Measurements from ENCODE around the gene LRMDA.
"Not testable (repeated sequence)": the region's sequence is repeated elsewhere in the genome, so short reads cannot be mapped to it uniquely, and the experiment has no call there.

Gene LRMDA

DNA sequence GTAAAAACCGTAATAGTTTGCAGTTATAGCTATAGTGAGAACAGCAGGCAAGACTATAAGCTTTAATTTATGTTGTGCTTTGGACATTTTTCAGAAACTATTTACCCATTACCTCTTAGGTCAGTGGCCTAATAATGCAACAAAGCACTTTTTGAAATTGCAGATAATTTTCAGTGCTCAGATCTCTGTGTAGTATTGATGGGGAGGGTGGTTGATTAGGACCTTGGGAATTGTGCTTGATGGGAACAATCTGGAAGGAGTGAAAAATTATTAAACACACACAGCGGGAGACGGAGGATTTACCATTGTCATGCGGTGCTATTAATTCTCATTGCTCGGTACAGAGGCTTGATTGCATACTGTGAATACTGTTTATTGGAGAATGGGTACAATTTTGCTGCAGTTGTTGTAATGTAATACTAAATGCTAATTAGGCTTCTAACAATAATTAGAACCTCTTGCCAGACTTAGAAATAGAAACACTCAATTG lies 304.8 kb downstream of the LRMDA start:
- DNase-seq (ENCODE audit: low read depth in 1 of 2, low spot score in 1 of 2), result no peak

DNA sequence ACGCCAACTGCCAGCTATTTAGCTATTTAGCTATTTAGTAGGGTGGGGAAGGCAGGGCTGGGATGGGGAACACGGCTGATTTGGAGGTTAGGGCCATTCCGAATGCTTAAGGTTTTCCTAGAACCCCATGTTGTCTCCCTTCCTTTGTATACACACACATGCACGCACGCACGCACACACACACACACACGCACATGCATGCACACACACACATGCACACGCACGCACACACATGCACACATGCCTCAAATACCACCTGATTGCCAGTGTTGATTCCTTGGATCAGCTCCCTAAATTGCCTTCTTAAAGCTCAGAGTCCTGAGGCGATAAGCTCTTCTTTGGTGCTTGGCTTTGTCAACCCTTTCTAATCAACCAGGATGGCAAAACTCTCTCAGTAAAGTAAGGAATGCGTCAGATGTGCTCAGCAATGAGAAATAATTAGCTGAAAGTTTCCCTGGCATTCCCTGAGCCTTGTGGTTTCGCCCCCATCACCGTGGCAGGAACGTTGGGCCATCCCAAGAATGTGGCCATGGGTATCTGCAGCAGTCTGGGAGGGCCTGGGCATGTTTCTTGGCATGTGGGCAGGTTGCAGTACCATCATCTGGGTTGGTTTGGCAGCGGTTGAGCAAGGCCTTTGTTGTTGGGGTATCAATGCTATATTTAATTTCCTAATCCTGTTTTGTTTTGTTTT lies 305.6 kb downstream of the LRMDA start:
- DNase-seq (ENCODE audit: low read depth in 1 of 2, low spot score in 1 of 2), result no peak

DNA sequence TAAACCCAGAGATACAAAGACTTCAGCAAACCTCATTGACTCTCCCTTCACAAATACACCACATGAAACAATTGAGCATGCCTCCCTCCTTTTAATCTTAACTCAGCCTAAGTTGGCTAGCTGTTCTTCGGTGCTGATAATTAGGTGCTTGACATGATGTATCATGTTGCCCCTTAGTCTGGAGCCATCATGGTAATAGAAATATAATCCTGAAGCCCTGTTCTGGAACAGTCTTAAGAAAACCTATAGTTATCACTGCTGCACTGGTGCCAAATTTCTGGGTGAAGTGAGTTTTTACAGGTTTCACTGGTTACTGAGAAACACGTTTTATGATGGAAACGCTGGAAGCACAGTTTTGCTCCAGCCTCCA lies 306.1 kb downstream of the LRMDA start:
- no peak for DNase-seq (ENCODE audit: low read depth in 1 of 2, low spot score in 1 of 2)

DNA sequence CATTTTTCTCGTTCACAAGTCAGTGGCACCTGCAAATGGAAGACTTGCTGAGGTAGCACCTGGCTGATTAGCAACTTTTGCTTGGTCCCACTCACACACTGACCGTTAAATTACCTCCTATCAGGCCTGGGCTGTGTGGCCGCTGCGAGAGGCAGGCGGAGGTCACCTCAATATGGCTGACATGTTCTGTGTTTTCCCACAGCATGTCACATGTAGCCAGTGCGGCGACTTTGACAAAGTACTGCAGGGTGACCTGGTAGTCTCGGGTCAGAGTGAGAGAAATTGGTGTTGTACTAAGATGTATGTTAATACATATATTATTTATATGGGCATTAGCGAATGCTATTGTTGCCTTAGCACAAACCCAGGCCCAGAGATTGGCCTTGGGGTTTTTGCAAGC lies 307.5 kb downstream of the LRMDA start:
- DNase-seq (ENCODE audit: low read depth in 1 of 2, low spot score in 1 of 2), result no peak

DNA sequence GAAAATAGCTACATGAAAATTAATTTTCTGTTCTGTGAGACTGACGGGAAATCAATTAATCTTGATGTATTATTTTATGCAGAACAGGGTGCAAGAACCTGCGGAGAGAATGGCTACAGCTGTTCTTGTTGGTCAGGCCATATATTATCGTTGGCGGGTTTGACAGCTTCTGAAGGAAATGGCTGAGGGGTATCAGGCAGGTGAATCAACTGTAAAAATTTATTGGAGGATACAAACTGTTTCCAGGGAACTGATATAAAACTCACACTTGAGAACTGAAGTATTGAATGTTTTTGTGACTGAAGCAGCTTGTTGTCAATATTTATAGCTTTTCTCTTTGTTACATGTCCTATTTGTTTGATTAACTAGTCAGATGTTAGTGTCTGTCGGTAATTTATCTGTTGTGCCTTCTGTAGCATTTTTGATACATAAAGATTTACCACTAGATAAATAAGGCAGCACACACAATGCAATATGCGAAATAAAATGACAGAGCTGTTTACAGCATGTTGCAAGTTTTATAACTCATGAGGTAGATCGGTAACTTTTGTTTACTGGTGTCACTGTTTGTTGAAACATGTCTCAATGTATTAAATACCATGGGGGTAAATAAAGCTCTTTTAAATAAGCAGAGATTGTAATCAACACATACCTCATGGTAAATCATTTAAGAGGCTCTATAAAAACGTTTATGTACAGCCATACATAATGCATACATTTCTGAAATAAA lies 308.2 kb downstream of the LRMDA start:
- DNase-seq (ENCODE audit: low read depth in 1 of 2, low spot score in 1 of 2), result no peak

DNA sequence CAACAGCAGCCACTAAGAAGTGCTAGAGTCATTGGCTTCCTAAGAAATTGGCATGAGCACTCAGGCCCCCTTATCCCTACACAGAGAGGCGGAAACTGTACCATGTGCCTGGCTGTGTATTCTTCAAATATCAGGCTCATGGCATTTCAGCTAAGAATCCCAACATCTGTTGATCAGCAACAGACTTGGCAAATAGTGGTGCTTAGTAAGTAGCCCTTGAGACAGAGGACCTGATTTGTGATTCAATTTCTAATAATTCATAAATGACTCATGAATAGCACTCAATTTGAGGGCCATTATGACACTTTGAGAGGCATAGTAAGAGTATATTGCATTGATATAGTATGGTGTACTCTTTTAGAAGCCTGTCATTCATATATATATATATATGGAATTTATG lies 309.1 kb downstream of the LRMDA start:
- DNase-seq (ENCODE audit: low read depth in 1 of 2, low spot score in 1 of 2), result no peak

DNA sequence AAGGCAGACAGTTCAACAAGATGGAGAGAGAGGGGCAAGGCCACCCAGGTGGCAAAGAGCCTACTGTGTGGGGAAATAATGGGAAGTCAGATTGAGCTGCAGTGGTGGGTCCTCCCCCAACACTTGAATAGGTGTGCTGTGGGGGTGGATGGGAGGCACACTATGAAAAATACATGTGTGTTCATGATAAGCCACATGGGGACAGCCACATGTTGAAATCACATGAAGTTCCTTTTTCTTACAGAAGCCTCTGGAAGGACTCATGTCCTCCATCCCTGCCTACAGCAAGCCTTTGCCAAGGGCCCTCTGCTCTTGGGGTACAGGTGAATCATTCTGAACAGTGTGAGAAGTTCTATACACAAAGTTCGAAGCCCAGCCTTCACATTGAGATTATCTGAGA lies 310.9 kb downstream of the LRMDA start:
- no peak for DNase-seq (ENCODE audit: low read depth in 1 of 2, low spot score in 1 of 2)

DNA sequence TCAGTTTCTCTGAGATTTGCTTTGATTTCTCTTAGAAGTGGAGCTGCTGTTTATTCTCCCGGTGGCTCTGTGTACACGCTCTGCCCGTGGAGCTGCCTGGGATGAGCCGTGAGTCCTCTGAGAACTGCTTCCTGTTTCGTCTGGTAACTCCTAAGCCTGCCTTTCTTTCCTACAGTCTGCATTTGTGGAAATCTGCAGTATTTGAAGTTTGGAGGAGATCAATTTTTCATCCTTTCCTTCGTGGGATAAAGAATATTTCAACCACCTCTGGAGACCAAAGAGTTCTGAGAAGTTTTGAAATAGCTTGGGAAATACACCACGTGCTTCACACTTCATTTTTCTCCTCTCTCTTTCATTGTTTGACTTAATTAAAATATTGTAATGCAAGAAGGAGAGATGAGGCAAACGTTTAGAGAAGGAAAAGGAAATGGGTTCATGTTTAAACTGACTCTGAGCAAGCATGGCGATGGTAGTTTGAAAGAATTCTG lies 311.9 kb downstream of the LRMDA start:
- DNase-seq (ENCODE audit: low read depth in 1 of 2, low spot score in 1 of 2), result no peak

DNA sequence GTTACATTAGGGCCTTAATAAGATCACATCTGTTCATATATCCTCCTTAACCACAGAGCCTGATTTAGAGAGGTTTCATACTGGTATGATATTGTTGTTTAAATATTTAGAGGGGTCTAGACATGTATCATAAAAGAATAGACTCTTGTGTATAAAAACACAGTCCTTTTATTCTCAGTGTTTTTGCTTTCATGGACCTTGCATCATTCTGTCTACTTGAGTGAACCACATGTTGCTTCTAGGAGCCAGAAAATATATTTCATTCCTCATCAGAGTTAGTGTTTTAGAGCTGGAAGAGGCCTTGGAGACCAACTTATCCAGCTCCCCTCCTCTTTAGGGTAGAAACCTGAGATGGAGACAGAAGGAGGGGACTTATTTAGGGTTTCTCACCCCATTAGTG lies 312.8 kb downstream of the LRMDA start:
- DNase-seq (ENCODE audit: low read depth in 1 of 2, low spot score in 1 of 2), result no peak

DNA sequence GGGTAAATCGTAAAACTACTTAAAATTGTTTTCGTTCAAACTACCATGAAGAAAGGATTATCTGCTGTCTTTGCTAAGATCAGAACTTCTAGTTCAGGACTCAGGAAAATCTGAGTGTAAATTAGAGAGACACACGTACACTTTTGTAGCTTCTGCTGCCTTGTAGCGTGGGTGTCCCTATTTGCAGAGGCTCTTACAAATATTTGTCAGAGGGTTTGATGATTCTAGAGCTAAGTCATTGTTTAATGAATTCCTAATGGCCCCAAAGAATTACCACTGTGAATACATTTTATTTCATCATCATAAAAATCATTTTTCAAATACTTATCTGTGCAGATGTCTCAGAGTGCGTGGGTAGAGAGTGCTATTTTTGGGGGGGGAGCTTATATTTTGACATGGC lies 314.9 kb downstream of the LRMDA start:
- no peak for DNase-seq (ENCODE audit: low read depth in 1 of 2, low spot score in 1 of 2)

DNA sequence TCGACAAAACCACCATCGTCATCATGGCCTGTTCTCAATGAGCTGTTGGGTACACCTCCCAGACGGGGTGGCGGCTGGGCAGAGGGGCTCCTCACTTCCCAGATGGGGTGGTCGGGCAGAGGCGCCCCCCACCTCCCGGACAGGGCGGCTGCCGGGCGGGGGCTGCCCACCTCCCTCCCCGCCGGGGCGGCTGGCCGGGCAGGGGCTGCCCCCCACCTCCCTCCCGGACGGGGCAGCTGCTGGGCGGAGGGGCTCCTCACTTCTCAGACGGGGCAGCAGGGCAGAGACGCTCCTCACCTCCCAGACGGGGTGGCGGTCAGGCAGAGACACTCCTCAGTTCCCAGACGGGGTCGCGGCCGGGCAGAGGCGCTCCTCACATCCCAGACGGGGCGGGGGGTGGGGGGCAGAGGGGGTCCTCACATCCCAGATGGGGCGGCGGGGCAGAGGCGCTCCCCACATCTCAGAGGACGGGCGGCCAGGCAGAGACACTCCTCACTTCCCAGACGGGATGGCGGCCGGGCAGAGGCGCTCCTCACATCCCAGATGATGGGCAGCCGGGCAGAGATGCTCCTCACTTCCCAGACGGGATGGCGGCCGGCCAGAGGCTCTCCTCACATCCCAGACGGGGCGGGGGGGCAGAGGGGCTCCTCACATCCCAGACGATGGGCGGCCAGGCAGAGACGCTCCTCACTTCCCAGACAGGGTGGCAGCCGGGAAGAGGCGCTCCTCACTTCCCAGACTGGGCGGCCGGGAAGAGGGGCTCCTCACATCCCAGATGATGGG lies 318.9 kb downstream of the LRMDA start:
- not testable (repeated sequence) for DNase-seq (ENCODE audit: low read depth in 1 of 2, low spot score in 1 of 2)

DNA sequence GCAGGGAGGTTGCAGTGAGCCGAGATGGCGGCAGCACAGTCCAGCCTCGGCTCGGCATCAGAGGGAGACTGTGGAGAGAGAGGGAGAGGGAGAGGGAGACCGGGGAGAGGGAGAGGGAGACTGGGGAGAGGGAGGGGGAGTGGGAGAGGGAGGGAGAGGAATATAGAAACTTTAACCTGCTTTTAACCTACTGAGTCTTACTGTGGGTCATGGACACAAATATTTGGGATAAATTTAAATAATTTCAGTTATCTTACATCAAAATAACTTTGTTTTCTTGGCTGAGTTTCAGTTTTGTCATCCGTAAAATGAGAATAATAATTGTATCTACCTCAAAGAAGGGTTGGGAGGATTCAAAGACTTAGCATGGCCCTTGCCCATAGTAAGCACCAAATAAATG lies 319.8 kb downstream of the LRMDA start:
- no peak for DNase-seq (ENCODE audit: low read depth in 1 of 2, low spot score in 1 of 2)

DNA sequence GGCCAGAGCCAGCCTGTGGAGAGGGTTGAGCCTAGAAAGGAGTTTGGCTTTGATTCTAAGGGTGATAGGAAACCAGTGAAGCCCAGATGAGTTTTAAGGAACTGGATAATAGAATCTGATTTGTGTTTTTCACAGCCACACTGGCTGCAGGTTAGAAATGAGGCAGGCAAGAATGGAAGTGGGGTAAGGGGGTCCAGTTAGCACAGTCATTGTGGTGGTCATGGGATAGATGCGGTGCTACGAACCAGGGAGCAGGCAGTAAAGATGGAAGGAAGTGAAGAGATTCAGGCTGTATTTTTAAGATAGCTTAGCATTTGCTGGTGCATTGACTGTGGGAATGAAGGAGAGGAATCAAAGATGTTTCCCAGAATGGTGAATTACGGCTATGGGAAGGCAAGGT lies 322.2 kb downstream of the LRMDA start:
- DNase-seq (ENCODE audit: low read depth in 1 of 2, low spot score in 1 of 2), result no peak

DNA sequence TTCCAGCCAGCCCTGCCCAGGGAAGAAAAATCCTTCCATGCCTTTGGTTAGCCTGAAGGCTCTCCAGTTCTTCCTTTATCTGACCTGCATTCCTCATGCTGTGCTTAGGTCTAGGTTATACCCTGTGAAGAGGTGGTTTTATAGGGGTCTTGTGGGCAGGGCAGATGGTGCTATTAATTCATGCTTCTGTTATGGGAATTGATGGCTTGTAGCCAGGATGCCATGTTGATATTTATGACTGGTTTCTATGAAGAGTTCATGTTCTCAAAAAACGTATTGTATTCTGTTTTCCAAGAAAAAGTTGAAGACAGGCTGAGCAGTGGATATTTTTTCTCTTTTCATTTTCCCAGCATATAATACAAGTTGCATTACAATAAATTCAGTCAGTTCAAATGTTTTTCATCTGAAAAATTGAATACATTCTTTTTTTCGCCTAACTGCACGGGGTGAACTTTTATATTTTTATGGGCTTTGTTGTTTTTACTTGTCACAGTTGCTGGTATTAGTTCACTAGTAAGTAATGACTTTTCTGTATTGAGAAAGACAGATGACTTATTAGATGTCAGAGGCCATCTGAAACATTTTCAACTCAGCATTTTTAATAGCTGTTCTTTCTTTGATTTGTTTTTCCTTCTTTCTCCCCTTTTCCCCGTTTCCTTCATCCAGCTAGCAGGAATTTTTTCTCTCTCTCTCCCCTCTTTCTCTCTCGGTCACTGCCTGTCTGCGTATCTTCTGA lies 322.8 kb downstream of the LRMDA start:
- DNase-seq (ENCODE audit: low read depth in 1 of 2, low spot score in 1 of 2), result no peak

DNA sequence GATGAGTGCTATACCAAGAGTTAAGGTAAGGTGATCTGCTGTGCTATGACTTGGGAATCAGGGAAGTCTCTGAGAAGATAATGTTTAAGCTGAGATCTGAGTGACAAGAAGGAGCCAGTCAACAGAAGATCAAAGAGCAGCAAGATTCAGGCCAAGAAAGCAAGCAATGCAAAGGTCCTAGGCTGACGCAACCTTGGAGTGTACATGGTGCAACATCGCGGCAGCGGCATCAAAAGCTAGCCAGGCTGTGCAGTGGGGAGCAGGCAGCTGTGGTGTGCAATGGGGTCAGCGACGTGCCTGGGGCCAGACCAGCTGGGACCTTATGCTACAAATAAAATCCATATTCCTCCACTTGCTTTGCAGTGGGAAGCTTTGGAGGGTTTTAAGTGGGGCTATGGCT lies 324.1 kb downstream of the LRMDA start:
- DNase-seq (ENCODE audit: low read depth in 1 of 2, low spot score in 1 of 2), result no peak

DNA sequence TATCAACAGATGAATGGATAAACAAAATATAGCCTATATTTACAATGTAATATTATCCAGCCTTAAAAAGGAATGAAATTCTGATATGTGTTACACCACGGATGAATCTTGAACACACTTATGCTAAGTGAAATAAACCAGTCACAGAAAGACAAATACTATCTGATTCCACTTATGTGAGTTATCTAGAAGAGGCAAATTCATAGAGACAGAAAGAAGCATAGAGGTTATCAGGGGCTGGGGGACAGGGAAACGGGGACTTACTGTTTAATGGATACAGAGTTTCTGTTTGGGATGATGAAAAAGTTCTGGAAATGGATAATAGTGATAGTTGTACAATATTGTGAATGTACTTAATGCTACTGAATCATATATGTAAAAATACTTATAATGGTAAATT lies 329.9 kb downstream of the LRMDA start:
- DNase-seq (ENCODE audit: low read depth in 1 of 2, low spot score in 1 of 2), result no peak

DNA sequence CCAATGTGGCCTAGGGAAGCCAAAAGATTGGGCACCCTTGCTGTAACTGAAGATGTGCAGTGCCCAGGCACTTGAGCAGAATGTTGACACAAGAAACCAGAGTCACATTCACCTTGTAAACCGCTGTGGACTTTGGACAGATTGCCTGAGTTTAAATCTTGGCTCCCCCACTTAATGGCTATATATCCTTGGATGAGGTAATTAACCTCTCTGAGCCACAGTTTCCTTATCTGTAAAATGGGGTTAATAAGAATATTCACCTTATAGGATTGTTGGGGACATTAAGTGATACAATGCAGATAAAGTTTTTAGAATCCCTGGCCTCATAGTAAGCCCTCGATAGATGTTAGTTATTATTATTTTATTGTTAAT lies 331.0 kb downstream of the LRMDA start:
- no peak for DNase-seq (ENCODE audit: low read depth in 1 of 2, low spot score in 1 of 2)

DNA sequence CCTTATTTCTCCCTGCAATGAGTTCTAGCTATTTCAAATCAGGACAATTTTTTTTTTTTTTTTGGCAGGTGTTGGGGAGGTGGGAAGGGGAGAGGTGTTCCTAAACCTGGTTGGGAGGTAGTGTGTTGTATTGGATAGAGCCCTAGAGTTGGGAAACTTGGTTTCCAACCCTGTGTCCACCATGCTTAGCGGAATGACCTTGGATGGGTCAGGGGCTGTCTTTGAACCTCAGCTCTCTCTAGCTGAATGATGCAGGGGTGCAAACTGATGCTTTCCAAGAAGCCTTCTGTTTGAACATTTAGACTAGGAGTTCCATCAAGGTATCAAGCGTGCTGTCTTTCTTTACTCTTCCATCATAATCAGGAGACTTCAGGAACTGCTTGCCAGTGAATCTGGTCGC lies 332.2 kb downstream of the LRMDA start:
- no peak for DNase-seq (ENCODE audit: low read depth in 1 of 2, low spot score in 1 of 2)

DNA sequence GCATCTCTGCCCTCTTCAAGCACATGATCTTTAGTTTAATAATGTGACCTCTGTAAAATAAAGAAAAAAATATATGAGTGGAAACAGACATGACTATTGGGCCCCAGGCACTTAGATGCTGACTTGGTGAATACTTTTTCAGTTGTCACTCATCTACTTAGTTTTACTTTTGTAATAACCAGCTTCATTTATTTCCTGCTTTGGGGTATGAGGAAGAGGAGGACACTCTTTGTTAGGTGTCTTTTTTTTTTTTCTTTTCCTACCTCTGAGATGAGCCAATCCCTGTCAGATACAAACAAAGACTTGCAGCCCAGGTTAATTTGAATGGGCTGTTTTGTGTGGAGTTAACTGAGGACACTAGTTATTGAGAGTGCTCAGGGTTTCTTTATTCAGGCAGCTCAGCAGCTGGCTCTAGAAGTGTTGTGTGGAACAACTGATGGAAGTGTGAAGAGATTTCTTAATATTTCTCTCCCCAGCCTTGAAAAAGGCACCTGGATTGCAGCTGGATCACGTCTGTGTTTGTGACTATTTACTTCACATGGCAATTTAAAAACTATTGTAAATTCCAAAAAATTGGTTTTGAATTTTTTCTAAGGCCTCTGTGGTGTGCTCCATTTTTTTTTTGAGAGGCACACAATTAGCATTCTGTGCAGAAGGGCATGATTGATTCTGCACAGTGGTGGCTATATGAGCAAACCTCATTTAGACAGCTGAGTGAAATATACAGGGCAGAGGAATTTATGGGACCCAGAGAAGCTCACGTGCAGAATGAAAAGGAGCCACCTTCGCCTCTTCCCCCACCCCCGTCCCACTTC lies 333.8 kb downstream of the LRMDA start:
- no peak for DNase-seq (ENCODE audit: low read depth in 1 of 2, low spot score in 1 of 2)

DNA sequence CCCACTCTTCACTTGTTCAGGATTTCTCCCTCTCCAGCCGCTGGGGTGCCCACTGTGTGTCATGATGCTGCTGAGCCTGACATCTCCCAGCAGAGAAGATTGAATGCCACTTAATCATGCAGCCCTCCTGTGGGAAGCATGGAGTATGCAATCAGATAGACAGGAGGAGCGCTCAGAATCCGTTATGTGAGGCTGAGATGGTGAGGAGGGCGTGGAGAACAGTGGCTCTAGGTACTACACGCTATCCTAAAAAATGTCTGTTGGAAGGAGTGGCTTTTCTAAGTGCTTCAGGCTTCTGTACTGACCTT lies 334.3 kb downstream of the LRMDA start:
- DNase-seq (ENCODE audit: low read depth in 1 of 2, low spot score in 1 of 2), result no peak

DNA sequence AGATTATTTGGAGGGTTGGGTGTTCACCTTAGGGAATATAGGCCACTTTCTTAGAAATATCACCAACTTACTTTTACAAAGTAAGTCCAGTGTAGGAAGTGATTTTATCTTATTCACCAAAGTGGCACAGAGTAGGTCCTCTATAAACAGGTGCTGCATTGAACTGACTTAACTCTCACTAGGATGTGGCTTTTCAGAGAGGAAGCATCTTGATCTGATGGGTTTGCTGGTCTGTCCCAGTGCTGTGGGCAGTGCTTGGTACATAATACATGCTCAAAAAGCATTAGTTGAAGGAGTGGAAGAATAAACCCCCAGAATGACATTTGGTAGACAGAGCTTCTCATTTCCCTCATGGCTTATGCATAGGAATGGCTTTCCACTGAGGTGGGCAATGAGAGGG lies 334.7 kb downstream of the LRMDA start:
- DNase-seq (ENCODE audit: low read depth in 1 of 2, low spot score in 1 of 2), result no peak

All from stimulated activated CD4-positive, alpha-beta T cell treated with anti-CD3 and anti-CD28 coated beads, Interleukin-15, amount 100 ng/mL, for 1 hour (primary cell).